GM19240 (cell line): ENCODE data around the gene ZBTB8OS.

Experiments
- DNase-seq: peaks from one replicate; pipeline ENCODE4 v3.0.0; 2011; ENCODE audit warnings: low spot score; ENCODE audit not compliant: insufficient read length

ZBTB8OS gene

DNA sequence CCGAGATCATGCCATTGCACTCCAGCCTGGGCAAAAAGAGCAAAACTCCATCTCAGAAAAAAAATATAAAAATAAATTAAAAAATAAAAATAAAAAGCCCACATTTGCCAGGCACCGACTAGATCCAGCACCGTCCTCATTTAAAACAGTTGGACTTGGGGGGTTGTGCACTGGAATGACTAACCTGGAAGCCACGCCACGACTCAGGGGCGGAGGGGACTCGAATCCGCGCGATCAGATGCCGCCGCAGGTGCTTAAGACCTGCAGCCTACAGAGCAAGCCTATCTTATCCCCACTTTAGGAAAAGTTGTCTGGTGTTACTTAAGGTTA lies 38.5 kb downstream of the ZBTB8OS start:
- DNase-seq = no peak

DNA sequence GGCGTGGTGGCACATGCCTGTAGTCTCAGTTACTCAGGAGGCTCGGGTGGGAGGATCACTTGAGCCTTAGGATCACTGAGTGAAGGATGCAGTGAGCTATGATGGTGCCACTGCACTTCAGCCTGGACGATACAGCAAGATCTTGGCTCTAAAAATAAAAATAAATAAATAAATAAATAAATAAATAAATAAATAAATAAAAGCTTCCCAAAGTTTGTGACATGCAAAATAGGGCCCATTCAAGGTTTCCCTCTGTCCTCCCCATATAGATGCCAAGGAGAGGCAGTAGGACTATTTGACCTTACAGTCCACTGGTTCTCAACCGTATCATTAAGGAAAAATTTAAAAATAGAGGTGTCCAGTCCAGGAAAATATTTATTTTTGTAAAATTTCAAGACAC lies 41.2 kb downstream of the ZBTB8OS start:
- DNase-seq = no peak

DNA sequence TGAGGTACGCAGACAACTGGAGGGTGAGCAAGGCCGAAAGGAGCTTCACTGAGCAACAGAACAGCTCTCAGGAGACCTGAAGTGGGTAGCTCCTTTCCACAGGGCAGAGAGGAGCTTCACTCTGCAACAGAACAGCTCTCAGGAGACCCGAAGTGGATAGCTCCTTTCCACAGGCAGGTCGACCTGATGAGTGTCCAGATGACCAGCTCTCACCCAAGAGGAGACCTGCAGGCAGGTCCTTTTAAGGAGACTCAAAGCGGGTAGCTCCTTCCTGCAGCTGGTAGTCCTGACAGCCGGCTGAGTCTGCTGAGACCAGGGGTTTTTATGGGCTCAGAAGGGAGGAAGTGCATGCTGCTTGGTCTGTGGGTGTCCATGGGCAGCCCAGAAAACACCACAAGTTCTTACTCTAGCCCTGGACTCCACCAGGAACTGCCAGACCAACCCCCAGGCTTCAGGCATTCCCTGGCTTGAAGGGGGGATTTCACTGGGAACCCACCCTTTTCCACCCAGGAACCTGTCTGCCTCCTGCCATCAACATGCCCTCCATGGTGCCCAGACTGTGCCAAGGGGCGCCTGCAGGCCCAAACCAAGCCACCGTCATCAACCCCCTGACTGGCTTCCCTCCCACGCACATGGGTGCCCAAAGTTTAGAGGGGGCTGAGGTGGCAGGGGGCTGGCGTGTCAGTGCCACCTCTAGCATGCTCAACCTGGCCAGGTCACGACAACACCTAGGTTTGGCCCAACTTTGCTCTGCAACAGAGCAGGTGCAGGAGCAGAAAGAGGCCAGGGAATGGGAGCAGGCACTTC lies 43.6 kb downstream of the ZBTB8OS start:
- DNase-seq = no peak

DNA sequence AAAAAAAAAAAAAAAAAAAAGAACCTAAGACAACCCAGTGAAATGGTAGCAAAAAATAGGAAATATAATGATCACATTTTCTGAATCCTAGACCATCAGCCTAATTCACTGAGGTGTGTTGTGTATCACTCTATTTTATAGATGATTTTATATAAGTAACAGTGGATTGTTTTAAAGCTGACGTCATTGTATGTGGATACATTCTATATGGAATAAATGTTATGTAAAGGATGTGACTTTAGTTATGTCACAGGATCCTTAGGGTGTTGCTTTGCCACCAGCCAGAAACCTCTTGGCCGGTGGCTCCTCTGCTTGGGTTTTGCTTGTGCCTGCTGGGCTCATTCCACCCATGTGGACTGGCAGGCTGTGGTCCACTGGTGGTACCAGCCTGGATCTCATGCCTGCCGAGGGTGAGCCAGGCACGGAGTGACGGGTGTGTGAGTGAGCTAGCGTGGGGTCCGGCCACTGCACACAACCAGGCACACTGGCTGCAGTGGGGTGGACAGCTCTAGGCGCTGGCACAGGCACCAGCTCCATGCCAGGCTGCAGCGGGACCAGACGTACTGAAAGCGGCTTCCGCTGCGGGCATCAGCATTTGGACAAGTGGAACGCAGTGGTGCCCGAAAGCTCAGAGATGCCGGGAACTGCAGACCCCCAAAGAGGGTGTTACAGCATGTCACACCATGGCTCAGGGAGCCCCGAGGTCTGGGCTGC lies 44.5 kb downstream of the ZBTB8OS start:
- no peak for DNase-seq

DNA sequence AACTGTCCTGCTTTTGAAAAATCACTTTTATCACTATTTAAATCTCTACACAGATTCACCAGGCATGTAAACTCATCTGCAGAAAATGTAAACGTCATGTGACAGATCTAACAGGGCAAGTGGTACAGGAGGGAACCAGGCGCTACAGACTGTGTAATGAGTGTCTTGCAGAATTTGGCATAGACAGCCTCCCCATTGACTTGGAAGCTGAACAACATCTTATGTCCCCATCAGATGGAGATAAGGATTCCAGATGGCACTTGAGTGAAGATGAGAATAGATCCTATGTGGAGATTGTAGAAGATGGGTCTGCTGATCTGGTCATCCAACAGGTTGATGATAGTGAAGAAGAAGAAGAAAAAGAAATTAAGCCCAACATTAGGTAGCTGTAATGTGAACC lies 50.3 kb downstream of the ZBTB8OS start:
- DNase-seq = no peak

DNA sequence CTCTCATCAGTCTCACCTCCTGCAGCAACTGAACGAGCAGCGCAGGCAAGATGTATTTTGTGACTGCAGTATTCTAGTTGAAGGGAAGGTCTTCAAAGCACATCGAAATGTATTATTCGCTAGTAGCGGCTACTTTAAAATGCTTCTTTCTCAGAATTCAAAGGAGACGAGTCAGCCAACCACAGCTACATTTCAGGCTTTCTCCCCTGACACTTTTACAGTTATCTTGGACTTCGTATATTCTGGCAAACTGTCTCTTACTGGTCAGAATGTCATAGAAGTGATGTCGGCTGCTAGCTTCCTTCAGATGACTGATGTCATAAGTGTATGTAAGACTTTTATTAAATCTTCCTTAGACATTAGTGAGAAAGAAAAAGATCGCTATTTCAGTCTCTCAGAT lies 57.4 kb downstream of the ZBTB8OS start:
- DNase-seq = no peak

DNA sequence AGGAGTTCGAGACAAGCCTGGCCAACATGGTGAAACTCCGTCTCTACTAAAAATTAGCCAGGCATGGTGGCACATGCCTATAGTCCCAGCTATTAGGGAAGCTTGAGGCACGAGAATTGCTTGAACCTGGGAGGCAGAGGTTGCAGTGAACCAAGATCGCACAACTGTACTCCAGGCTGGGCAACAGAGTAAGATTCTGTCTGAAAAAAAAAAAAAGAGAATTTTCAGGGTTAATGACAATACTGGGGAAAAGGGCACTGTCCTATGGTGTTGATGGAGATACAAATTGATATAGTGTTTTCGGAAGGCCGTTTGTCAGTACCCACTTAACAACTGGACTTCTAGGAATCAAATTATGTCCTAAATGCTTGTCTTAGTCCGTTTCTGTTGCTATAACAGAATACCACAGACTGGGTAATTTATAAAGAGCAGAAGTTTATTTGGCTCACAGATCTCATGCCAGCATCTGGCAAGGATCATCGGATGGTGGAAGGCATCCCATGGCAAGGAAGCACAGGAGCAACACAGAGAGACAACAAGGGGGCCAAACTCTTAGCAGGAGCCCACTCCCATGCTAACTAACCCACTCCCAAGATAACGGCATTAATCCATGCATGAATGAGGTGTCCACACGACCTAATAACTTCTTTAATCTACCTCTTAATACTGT lies 69.9 kb downstream of the ZBTB8OS start:
- DNase-seq = no peak
